ENCODE measurements around the gene ASCL3.
A peak's percentile ranks its signal among the peaks of the same experiment; 100 is the strongest.
"Not testable (repeated sequence)": the region's sequence is repeated elsewhere in the genome, so short reads cannot be mapped to it uniquely, and the experiment has no call there.

ASCL3 gene

DNA sequence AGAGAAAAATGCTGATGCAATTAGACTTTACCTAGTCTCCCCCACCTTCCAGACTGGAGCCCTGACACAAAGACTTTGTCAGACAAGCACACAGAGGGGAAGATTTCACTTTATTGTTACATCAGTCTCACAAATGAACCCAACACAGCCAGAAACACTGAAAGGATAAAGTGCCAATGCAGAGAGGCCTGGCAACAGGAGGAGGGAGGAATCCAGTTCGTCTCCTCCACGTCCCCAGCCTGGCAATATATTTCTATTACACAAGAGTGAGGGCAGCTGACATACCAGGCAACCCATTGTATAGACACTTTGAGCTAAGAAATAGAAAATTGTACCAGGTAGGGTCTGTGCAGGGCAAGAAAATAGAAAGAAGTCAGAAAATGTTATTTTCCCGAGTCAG, 37.7 kb upstream of the ASCL3 start:
- no peak overlapping the region for H3K4me3 ChIP-seq (ENCODE audit: low read length)
- TF ChIP-seq, protein P1, sequence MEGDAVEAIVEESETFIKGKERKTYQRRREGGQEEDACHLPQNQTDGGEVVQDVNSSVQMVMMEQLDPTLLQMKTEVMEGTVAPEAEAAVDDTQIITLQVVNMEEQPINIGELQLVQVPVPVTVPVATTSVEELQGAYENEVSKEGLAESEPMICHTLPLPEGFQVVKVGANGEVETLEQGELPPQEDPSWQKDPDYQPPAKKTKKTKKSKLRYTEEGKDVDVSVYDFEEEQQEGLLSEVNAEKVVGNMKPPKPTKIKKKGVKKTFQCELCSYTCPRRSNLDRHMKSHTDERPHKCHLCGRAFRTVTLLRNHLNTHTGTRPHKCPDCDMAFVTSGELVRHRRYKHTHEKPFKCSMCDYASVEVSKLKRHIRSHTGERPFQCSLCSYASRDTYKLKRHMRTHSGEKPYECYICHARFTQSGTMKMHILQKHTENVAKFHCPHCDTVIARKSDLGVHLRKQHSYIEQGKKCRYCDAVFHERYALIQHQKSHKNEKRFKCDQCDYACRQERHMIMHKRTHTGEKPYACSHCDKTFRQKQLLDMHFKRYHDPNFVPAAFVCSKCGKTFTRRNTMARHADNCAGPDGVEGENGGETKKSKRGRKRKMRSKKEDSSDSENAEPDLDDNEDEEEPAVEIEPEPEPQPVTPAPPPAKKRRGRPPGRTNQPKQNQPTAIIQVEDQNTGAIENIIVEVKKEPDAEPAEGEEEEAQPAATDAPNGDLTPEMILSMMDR (conservative IDR thresholded peaks at IDR 0.05; ENCODE audit: low read length) = no peak
- no peak for DNase-seq (ENCODE audit: low read depth)

- H3K4me3 ChIP-seq (ENCODE audit: low read length); DNase-seq (ENCODE audit: low read depth): not testable (repeated sequence)
These were observed 36.5 kb upstream of the ASCL3 start for GRCh38 chr11:8979365-8979764.

GRCh38 chr11:8973121-8973520, 30.3 kb upstream of the ASCL3 start:
- H3K4me3 ChIP-seq (ENCODE audit: low read length) = no peak overlapping the region
- DNase-seq (ENCODE audit: low read depth) = no peak
- TF ChIP-seq, protein P1 (conservative IDR thresholded peaks at IDR 0.05; ENCODE audit: low read length) = no peak

DNA sequence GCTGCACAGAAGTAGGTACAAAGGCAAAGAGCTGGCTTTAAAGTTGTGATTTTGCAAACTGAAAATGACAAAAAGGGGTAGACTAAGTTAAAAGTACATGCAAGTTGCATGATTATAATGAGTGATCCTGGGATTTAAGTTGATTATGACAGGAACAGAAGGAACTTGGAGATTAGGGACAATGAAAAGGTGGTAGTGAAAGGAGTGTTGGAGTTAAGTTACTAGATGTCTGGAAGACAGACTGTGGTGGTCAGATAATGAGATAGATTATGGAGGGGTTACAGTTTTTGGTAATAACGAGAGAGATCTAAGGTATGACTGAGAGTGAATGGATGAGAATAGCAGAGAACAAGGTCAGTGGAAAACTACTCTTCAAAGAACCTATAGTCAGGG, 29.1 kb upstream of the ASCL3 start:
- no peak overlapping the region for H3K4me3 ChIP-seq (ENCODE audit: low read length)
- TF ChIP-seq, protein P1 (conservative IDR thresholded peaks at IDR 0.05; ENCODE audit: low read length) = no peak
- no peak for DNase-seq (ENCODE audit: low read depth)

DNA sequence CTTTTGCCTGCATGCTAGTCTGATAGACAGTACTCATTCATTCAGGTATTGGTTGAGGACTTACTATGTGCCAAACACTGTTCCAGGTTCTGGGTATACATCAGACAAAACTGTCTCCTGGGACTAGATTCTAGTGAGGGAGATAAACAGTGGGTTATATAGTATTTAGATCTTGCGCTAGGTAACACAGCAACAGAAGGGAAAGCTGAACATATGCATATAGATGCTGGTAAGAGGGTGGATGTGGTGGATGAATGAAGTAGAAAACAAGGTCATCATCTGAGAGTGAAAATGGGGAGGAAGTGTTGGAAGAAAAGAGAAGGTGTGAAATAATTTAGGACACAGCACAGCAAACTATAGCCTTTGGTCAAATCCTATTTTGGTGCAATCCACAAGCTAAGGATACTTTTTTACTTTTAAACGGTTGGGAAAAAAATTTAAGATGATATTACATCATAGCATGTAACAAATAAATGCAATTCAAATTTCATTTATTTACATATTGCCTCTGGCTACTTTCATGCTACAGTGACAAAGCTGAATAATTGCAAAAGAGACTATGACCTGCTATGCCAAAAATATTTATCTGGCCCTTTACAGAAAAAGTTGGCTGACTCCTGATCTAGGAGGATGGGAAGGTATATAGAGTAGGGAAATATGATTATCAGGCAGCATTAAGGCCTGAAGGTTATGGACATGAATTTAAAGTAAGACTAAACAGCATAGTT, 28.5 kb upstream of the ASCL3 start:
- TF ChIP-seq, protein P1 (conservative IDR thresholded peaks at IDR 0.05; ENCODE audit: low read length) = no peak
- DNase-seq (ENCODE audit: low read depth) = no peak
- no peak overlapping the region for H3K4me3 ChIP-seq (ENCODE audit: low read length)

DNA sequence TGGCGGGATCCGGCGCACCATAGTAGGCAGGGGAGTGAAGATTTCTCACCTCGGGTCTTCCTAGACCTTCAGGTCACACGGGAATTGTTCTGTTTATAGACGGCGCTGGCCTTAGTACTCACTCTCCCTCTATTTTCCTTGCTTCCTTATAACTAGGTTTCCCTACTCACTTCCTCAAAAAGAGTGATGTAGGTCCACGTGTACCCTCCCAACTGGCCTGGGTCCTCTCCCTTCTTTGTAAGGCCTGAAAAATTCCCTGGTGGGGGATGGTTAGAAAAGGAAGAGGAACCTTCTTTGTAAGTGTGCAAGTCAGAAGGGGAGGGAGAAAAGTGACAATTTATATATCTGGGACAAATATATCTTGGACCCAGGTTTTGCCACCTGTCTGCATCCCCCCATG, 24.4 kb upstream of the ASCL3 start:
- no peak for DNase-seq (ENCODE audit: low read depth)
- TF ChIP-seq, protein P1 (conservative IDR thresholded peaks at IDR 0.05; ENCODE audit: low read length) = no peak

GRCh38 chr11:8964324-8965320, 21.8 kb upstream of the ASCL3 start, which contains the start of gene TMEM9B:
Gene TMEM9B (minus strand): TSS chr11:8964442. CDS start chr11:8964313, 129 bp downstream.
- TF ChIP-seq, protein P1 (conservative IDR thresholded peaks at IDR 0.05; ENCODE audit: low read length) = no peak
- peak within 1 kb of the TSS; percentile 87 for H3K4me3 ChIP-seq (ENCODE audit: low read length)
- DNase-seq (ENCODE audit: low read depth) = peak; percentile 81

More for the DNA sequence above, 24.4 kb upstream of the ASCL3 start:
- no peak overlapping the region for H3K4me3 ChIP-seq (ENCODE audit: low read length)

Data from AG10803 (cell line).